Ishikawa (cell line): ENCODE measurements around the gene ARF5.

Source experiments
- CEBPB ChIP-seq: IDR thresholded peaks from 2 replicates; pipeline ENCODE4 v1.6.1; 2012
- CREB1 ChIP-seq: IDR thresholded peaks from 2 replicates; pipeline ENCODE4 v1.6.1; 2012; ENCODE audit warnings: low read depth
- EGR1 ChIP-seq: IDR thresholded peaks from 2 replicates; pipeline ENCODE4 v1.6.1; 2012
- EP300 ChIP-seq: IDR thresholded peaks from 2 replicates; pipeline ENCODE4 v1.6.1; 2012; ENCODE audit warnings: borderline replicate concordance
- FOXM1 ChIP-seq: IDR thresholded peaks from 2 replicates; pipeline ENCODE4 v1.6.1; 2012; ENCODE audit warnings: low read depth, borderline replicate concordance
- MAX ChIP-seq: IDR thresholded peaks from 2 replicates; pipeline ENCODE4 v1.6.1; 2012
- NFIC ChIP-seq: IDR thresholded peaks from 2 replicates; pipeline ENCODE4 v1.6.1; 2012
- RAD21 ChIP-seq: IDR thresholded peaks from 2 replicates; pipeline ENCODE4 v1.6.1; 2012; ENCODE audit warnings: low read depth
- REST ChIP-seq: IDR thresholded peaks from 2 replicates; pipeline ENCODE4 v1.6.1; 2012; ENCODE audit warnings: low read depth, mild to moderate bottlenecking
- TAF1 ChIP-seq: IDR thresholded peaks from 2 replicates; pipeline ENCODE4 v1.6.1; 2012; ENCODE audit warnings: low read depth, mild to moderate bottlenecking
- TCF12 ChIP-seq: IDR thresholded peaks from 2 replicates; pipeline ENCODE4 v1.6.1; 2012; ENCODE audit warnings: low read depth
- TEAD4 ChIP-seq: IDR thresholded peaks from 2 replicates; pipeline ENCODE4 v1.6.1; 2012
- USF1 ChIP-seq: IDR thresholded peaks from 2 replicates; pipeline ENCODE4 v1.6.1; 2012
- YY1 ChIP-seq: IDR thresholded peaks from 2 replicates; pipeline ENCODE4 v1.6.1; 2012; ENCODE audit warnings: low read depth
- ZBTB7A ChIP-seq: IDR thresholded peaks from 2 replicates; pipeline ENCODE4 v1.6.1; 2012; ENCODE audit warnings: low read depth

The ARF5 gene

GRCh38 chr7:127618042-127618441, 29.8 kb downstream of the ARF5 start, which contains the start of gene PAX4:
Gene PAX4 (minus strand): TSS chr7:127618142. CDS start chr7:127615928, 2,214 bp downstream.
- TF ChIP-seq CREB1 (no peak), USF1 (no peak), REST (no peak), EGR1 (no peak), TAF1 (no peak), EP300 (no peak)

- TF ChIP-seq USF1, result no peak
- TF ChIP-seq ZBTB7A, result no peak
- TF ChIP-seq NFIC, result no peak
- no peak for TF ChIP-seq RAD21
- TF ChIP-seq EGR1, result no peak
- TF ChIP-seq TEAD4, result no peak
- no peak for TF ChIP-seq TAF1
- TF ChIP-seq TCF12, result no peak
- TF ChIP-seq CREB1, result no peak
- TF ChIP-seq MAX, result no peak
- TF ChIP-seq REST, result no peak
- TF ChIP-seq YY1, result no peak
- no peak for TF ChIP-seq EP300
- TF ChIP-seq FOXM1, result no peak
These were observed 30.6 kb downstream of the ARF5 start for GRCh38 chr7:127618775-127619174.

GRCh38 chr7:127619681-127620405, 31.6 kb downstream of the ARF5 start:
- no peak for TF ChIP-seq FOXM1
- no peak for TF ChIP-seq TEAD4
- no peak for TF ChIP-seq YY1
- TF ChIP-seq USF1, result no peak
- TF ChIP-seq EGR1, result no peak
- no peak for TF ChIP-seq NFIC
- no peak for TF ChIP-seq EP300
- TF ChIP-seq REST, result no peak
- no peak for TF ChIP-seq CEBPB
- no peak for TF ChIP-seq MAX
- no peak for TF ChIP-seq CREB1
- no peak for TF ChIP-seq RAD21
- no peak for TF ChIP-seq TCF12
- no peak for TF ChIP-seq TAF1
- no peak for TF ChIP-seq ZBTB7A
